Mesenchymal stem cell (in vitro differentiated cells and primary cell): ENCODE results near the gene NOVA1.
A peak's percentile ranks its signal among the peaks of the same experiment; 100 is the strongest.

Experiments used
- DNase-seq: peaks from one replicate; pipeline ENCODE4 v3.0.0-alpha.2; 2013
- H2AFZ ChIP-seq: one replicate; pipeline ENCODE4 v1.6.1; 2013; ENCODE audit warnings: low read depth, mild to moderate bottlenecking, control low read depth, inconsistent platforms, low read length, moderate library complexity
- H2AK5ac ChIP-seq: 2 replicates; pipeline ENCODE4 v1.6.1; 2013; ENCODE audit warnings: low read length, moderate library complexity, mild to moderate bottlenecking, inconsistent platforms; ENCODE audit not compliant: severe bottlenecking
- H2BK120ac ChIP-seq: one replicate; pipeline ENCODE4 v1.6.1; 2013; ENCODE audit warnings: low read depth, mild to moderate bottlenecking, inconsistent platforms, low read length, moderate library complexity
- H2BK12ac ChIP-seq, 2 experiments: one replicate each; pipeline ENCODE4 v1.6.1; 2013; ENCODE audit warnings: inconsistent platforms in 2 of 2, low read length in 2 of 2, mild to moderate bottlenecking in 2 of 2, moderate library complexity in 2 of 2, control low read depth in 1 of 2
- H2BK15ac ChIP-seq: one replicate; pipeline ENCODE4 v1.6.1; 2013; ENCODE audit warnings: mild to moderate bottlenecking, low read depth, inconsistent platforms; ENCODE audit not compliant: poor library complexity, severe bottlenecking
- H2BK5ac ChIP-seq: 2 replicates; pipeline ENCODE4 v1.6.1; 2013; ENCODE audit warnings: low read depth, mild to moderate bottlenecking, low read length, control low read depth, inconsistent platforms; ENCODE audit not compliant: poor library complexity, severe bottlenecking
- H3K14ac ChIP-seq, 2 experiments: one replicate each; pipeline ENCODE4 v1.6.1; 2013; ENCODE audit warnings: inconsistent platforms in 2 of 2, low read length in 2 of 2, control low read depth in 1 of 2, mild to moderate bottlenecking in 1 of 2, moderate library complexity in 1 of 2
- H3K18ac ChIP-seq, 2 experiments: one replicate each; pipeline ENCODE4 v1.6.1; 2013; ENCODE audit warnings: inconsistent platforms in 2 of 2, low read length in 2 of 2, control low read depth in 1 of 2, low read depth in 1 of 2, mild to moderate bottlenecking in 1 of 2
- H3K23ac ChIP-seq, 2 experiments: one replicate each; pipeline ENCODE4 v1.6.1; 2013; ENCODE audit warnings: inconsistent platforms in 2 of 2, low read length in 2 of 2, mild to moderate bottlenecking in 2 of 2, moderate library complexity in 2 of 2, control low read depth in 1 of 2
- H3K27ac ChIP-seq: 2 replicates; pipeline ENCODE4 v1.5.1; 2013; ENCODE audit warnings: mild to moderate bottlenecking, moderate library complexity, low read length, control low read depth, inconsistent platforms; ENCODE audit not compliant: poor library complexity, severe bottlenecking
- H3K27me3 ChIP-seq, 2 experiments: 2 replicates each; pipeline versions ENCODE4 v1.6.1 to v1.7.0; 2013; ENCODE audit warnings: low read length in 2 of 2, mild to moderate bottlenecking in 2 of 2, moderate library complexity in 2 of 2, control low read depth in 1 of 2, inconsistent platforms in 1 of 2; ENCODE audit not compliant: control insufficient read depth in 1 of 2, insufficient read depth in 1 of 2
- H3K36me3 ChIP-seq, 2 experiments: 2 replicates each; pipeline versions ENCODE4 v1.6.1 to v1.7.0; 2013; ENCODE audit warnings: low read length in 2 of 2, control low read depth in 1 of 2, inconsistent platforms in 1 of 2, low read depth in 1 of 2, mild to moderate bottlenecking in 1 of 2; ENCODE audit not compliant: insufficient read depth in 2 of 2, control insufficient read depth in 1 of 2
- H3K4ac ChIP-seq, 2 experiments: one replicate each; pipeline ENCODE4 v1.6.1; 2013; ENCODE audit warnings: inconsistent platforms in 2 of 2, low read length in 2 of 2, mild to moderate bottlenecking in 2 of 2, moderate library complexity in 2 of 2, control low read depth in 1 of 2, low read depth in 1 of 2
- H3K4me1 ChIP-seq: 2 replicates; pipeline ENCODE4 v1.6.1; 2013; ENCODE audit warnings: low read depth, low read length, control low read depth; ENCODE audit not compliant: control insufficient read depth, insufficient read depth
- H3K4me2 ChIP-seq: 2 replicates; pipeline ENCODE4 v1.6.1; 2013; ENCODE audit warnings: low read length, mild to moderate bottlenecking, inconsistent platforms; ENCODE audit not compliant: poor library complexity, severe bottlenecking
- H3K4me3 ChIP-seq, 2 experiments: 2 replicates each; pipeline versions ENCODE4 v1.5.1 to v1.7.0; 2013; ENCODE audit warnings: low read length in 2 of 2, mild to moderate bottlenecking in 2 of 2, control low read depth in 1 of 2, low read depth in 1 of 2; ENCODE audit not compliant: insufficient read depth in 1 of 2
- H3K79me1 ChIP-seq: replicated peaks from 2 replicates; pipeline ENCODE4 v1.6.1; 2013; ENCODE audit warnings: mild to moderate bottlenecking, control low read depth, low read length, inconsistent platforms; ENCODE audit not compliant: poor library complexity, severe bottlenecking
- H3K9ac ChIP-seq: 2 replicates; pipeline ENCODE4 v1.7.0; 2013; ENCODE audit warnings: mild to moderate bottlenecking, low read length, moderate library complexity
- H3K9me3 ChIP-seq: 2 replicates; pipeline ENCODE4 v1.7.0; 2013; ENCODE audit warnings: mild to moderate bottlenecking, low read length; ENCODE audit not compliant: control insufficient read depth
- H4K8ac ChIP-seq: one replicate; pipeline ENCODE4 v1.6.1; 2013; ENCODE audit warnings: inconsistent platforms, mild to moderate bottlenecking, low read length, moderate library complexity
- H4K91ac ChIP-seq: one replicate; pipeline ENCODE4 v1.6.1; 2013; ENCODE audit warnings: mild to moderate bottlenecking, low read length, inconsistent platforms
- WGBS: methylation state at CpG from one replicate; pipeline ENCODE4 v1.1.7; 2013; ENCODE audit warnings: mixed read lengths; 5-methylcytosine and 5-hydroxymethylcytosine counted together

NOVA1 gene

DNA sequence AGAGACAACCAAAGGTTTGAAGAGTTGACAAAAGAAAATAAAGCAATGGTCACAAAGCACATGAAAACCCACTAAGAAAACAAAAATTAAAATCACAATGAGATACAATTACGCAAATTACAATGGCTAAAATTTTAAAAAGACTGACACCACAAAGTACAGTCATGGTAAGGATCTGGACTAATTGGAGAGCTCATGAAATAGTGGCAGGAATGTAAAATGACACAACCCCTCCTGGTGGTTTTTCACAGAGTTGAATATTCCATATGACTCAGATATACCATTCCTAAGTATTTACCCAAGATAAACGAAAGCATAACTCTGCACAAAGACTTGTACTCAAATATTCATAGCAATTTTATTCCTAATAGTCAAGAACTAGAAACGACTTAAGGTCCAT lies 65.9 kb downstream of the NOVA1 start:
- Histone ChIP-seq H3K4ac (no peak overlapping the region), H3K18ac (no peak overlapping the region), H4K91ac (no peak overlapping the region), H2BK15ac (no peak overlapping the region), H3K9ac (no peak overlapping the region), H3K27ac (no peak overlapping the region), H3K23ac (no peak overlapping the region), H3K9me3 (no peaks in the 10 kb centered on the region), H2AK5ac (no peak overlapping the region), H2BK120ac (no peak overlapping the region), H3K4me3 (no peak overlapping the region), H3K14ac (no peak overlapping the region), H3K79me1 (peaks cover 5% of the 10 kb centered on the region), H2BK5ac (no peak overlapping the region), H3K4me1 (no peaks in the 10 kb centered on the region), H3K36me3 (peaks cover 0 to 11% of the 10 kb centered on the region in 2 experiments), H3K4me2 (no peak overlapping the region), H2AFZ (no peak overlapping the region), H3K27me3 (no peaks in the 10 kb centered on the region), H4K8ac (no peak overlapping the region), H2BK12ac (no peak overlapping the region)
- 0% methylated on average over 1 of the region's 3 CpGs for WGBS
- DNase-seq, result peak; percentile 83

DNA sequence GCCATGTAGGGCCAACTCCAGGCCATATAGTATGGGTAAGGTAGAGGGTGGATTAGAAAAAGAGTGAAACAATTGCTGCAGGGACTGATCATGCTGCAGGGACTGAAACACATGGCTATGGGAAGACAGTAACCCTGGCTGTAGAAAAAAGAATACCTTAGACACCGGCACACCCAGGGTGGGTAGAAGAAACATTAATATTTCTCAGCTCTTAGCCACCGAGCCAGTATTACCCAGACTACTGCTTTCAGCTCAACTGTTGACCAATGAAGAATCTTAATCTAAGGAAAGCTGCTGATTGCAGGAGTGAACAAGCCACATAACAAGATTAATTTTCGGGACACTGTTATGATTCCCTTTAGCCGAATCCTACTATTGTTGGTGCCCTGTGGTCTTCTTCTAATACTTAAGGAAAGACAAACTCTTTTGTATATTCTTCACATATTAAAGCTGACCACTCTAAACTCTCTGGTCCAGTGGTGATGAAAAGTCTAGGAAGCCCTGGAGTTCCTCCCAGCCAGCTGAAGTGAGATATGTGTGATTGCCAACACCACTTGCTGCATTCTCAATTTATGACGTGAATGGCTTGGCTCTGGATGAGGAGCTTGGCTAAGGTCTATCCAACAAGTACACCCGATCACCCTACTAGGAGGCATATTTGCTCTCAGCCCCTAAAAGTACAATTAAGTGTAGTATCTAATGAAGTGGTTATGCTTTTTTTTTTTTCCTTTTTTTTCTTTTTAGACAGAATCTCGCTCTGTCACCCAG lies 69.2 kb downstream of the NOVA1 start:
- DNase-seq, result no peak
- H4K8ac ChIP-seq, result no peak overlapping the region
- H3K27ac ChIP-seq, result no peak overlapping the region
- H3K23ac ChIP-seq, result no peak overlapping the region
- no peaks in the 10 kb centered on the region for H3K9me3 ChIP-seq
- no peak overlapping the region for H2BK12ac ChIP-seq
- H2AK5ac ChIP-seq, result no peak overlapping the region
- H3K14ac ChIP-seq, result no peak overlapping the region
- no peak overlapping the region for H2BK15ac ChIP-seq
- WGBS, result 100% methylated on average over 4 of the region's 7 CpGs
- no peaks in the 10 kb centered on the region for H3K4me1 ChIP-seq
- no peak overlapping the region for H3K4ac ChIP-seq
- no peak overlapping the region for H2BK5ac ChIP-seq
- no peak overlapping the region for H2BK120ac ChIP-seq
- H3K79me1 ChIP-seq, result peaks cover 6% of the 10 kb centered on the region
- peaks cover 0 to 8% of the 10 kb centered on the region in 2 experiments for H3K36me3 ChIP-seq
- no peak overlapping the region for H4K91ac ChIP-seq
- peak overlapping the region; percentile 14 for H3K9ac ChIP-seq
- no peak overlapping the region for H2AFZ ChIP-seq
- no peak overlapping the region for H3K4me3 ChIP-seq
- no peak overlapping the region for H3K4me2 ChIP-seq
- no peak overlapping the region for H3K18ac ChIP-seq
- H3K27me3 ChIP-seq, result no peaks in the 10 kb centered on the region

DNA sequence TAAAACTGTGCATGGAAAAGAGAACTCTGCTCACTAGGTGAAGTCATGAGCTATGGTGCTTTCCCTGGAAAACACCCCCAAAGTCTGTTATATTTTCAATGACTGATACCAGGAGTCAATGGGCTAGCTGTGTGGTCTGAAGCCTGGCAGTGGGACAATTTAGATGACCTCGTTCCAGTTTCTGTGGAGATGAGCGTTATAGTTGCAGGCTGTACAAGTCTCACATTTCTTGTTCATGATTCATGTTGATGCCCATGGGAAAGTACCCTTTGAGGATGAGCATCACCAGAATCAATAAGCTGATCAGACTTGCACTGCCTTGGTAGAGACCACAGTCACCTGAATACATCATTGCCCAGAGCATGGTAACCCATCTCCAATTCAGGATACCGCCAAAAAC lies 70.7 kb downstream of the NOVA1 start:
- peaks cover 0 to 5% of the 10 kb centered on the region in 2 experiments for H3K36me3 ChIP-seq
- H4K8ac ChIP-seq, result no peak overlapping the region
- no peak overlapping the region for H3K27ac ChIP-seq
- H2BK12ac ChIP-seq, result no peak overlapping the region
- H3K4ac ChIP-seq, result no peak overlapping the region
- no peaks in the 10 kb centered on the region for H3K9me3 ChIP-seq
- no peak overlapping the region for H4K91ac ChIP-seq
- no peak overlapping the region for H3K4me2 ChIP-seq
- H2AK5ac ChIP-seq, result no peak overlapping the region
- H3K18ac ChIP-seq, result no peak overlapping the region
- H2BK120ac ChIP-seq, result no peak overlapping the region
- no peak overlapping the region for H3K4me3 ChIP-seq
- H2AFZ ChIP-seq, result no peak overlapping the region
- peaks cover 6% of the 10 kb centered on the region for H3K79me1 ChIP-seq
- H3K14ac ChIP-seq, result no peak overlapping the region
- no peak overlapping the region for H2BK15ac ChIP-seq
- DNase-seq, result peak; percentile 57
- 66% methylated on average over 2 of the region's 3 CpGs for WGBS
- peak overlapping the region; percentile 79 for H3K9ac ChIP-seq
- H3K23ac ChIP-seq, result no peak overlapping the region
- H3K27me3 ChIP-seq, result no peaks in the 10 kb centered on the region
- H3K4me1 ChIP-seq, result no peaks in the 10 kb centered on the region
- peak overlapping the region; percentile 51 for H2BK5ac ChIP-seq

DNA sequence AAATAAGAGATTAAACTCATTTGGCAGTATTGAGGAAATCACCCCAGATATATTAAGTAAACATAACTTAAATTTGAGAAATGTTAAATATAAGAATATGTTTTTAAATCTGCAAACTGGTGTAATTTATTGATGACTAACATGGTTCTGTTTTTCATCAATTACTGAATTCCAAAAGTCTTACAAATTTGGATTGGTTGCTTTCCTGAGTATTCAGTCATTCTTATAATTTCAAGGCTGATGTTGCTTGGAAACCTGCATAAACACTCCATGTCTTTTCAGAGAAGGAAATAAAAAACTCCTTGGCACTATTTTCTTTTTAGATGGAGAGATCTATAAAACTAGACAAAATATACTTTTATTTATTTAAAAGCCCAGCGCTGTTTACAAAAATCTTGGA lies 71.7 kb downstream of the NOVA1 start:
- H3K27ac ChIP-seq, result no peak overlapping the region
- no peak overlapping the region for H3K4ac ChIP-seq
- H3K23ac ChIP-seq, result no peak overlapping the region
- WGBS, result no CpG with 5 or more reads among the region's 1 CpG
- no peak overlapping the region for H2BK15ac ChIP-seq
- H3K14ac ChIP-seq, result no peak overlapping the region
- peaks cover 6% of the 10 kb centered on the region for H3K79me1 ChIP-seq
- peak overlapping the region; percentile 79 for H3K9ac ChIP-seq
- no peak overlapping the region for H2BK120ac ChIP-seq
- DNase-seq, result peak; percentile 38
- peak overlapping the region in 1 of 2 experiments; percentile 8 for H3K4me3 ChIP-seq
- H3K18ac ChIP-seq, result no peak overlapping the region
- H2BK5ac ChIP-seq, result no peak overlapping the region
- no peak overlapping the region for H4K91ac ChIP-seq
- H2AK5ac ChIP-seq, result no peak overlapping the region
- H2BK12ac ChIP-seq, result no peak overlapping the region
- H3K4me1 ChIP-seq, result no peaks in the 10 kb centered on the region
- no peaks in the 10 kb centered on the region for H3K9me3 ChIP-seq
- no peak overlapping the region for H3K4me2 ChIP-seq
- peaks cover 0 to 5% of the 10 kb centered on the region in 2 experiments for H3K36me3 ChIP-seq
- H3K27me3 ChIP-seq, result no peaks in the 10 kb centered on the region
- no peak overlapping the region for H2AFZ ChIP-seq
- no peak overlapping the region for H4K8ac ChIP-seq
